Peyer's patch (tissue), 4 donors: Measurements from ENCODE around the gene DIS3L2.

Source experiments
- POLR2A ChIP-seq, 2 donors: fragments of 450-650 bp; IDR thresholded peaks; one replicate each; pipeline ENCODE4 v1.5.1; 2017; ENCODE audit warnings: antibody characterized with exemption in 2 of 2, mild to moderate bottlenecking in 2 of 2, moderate library complexity in 2 of 2
- TF ChIP-seq, protein P1 (sequence below), 6 experiments: fragments of 450-650 bp in 4 of 6; fragments of 200-600 bp in 2 of 6; sonication (generic) in 1 of 6; IDR thresholded peaks; one replicate each; pipeline ENCODE4 v1.5.1; 2017 to 2019; ENCODE audit warnings: antibody characterized with exemption in 6 of 6, mild to moderate bottlenecking in 3 of 6, moderate library complexity in 1 of 6

DNA sequence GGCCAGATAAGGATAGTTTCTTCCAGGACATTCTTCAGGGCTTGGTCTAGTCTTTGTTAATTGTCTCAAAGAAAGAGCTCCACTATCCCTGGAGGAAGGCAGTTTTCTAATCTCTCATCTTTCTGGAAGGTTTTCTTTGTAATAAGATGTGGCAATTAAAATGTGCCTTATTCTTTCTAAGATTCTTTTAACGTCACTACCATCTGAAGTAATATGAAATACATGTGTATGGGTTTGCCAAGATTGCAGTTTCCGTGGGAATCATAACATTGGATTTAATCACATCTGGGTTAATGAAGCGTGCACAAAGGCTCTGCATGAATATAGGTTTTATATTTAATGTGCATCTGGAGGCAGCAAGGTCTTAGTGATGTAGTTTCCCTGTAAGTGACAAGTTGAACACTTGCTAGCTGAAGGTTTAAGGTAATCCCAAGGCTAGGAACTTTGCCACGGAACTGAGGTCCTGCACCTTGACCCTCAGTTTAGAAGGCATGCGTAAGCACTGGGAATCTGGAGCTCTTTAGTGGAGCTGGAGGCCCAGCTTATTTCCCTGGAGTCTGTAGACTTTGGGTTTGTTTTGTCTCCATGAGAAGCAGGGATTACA lies 25.7 kb downstream of the DIS3L2 start:
- TF ChIP-seq, protein P1, sequence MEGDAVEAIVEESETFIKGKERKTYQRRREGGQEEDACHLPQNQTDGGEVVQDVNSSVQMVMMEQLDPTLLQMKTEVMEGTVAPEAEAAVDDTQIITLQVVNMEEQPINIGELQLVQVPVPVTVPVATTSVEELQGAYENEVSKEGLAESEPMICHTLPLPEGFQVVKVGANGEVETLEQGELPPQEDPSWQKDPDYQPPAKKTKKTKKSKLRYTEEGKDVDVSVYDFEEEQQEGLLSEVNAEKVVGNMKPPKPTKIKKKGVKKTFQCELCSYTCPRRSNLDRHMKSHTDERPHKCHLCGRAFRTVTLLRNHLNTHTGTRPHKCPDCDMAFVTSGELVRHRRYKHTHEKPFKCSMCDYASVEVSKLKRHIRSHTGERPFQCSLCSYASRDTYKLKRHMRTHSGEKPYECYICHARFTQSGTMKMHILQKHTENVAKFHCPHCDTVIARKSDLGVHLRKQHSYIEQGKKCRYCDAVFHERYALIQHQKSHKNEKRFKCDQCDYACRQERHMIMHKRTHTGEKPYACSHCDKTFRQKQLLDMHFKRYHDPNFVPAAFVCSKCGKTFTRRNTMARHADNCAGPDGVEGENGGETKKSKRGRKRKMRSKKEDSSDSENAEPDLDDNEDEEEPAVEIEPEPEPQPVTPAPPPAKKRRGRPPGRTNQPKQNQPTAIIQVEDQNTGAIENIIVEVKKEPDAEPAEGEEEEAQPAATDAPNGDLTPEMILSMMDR (IDR thresholded peaks at IDR 0.05): no peak
- no peak for TF ChIP-seq POLR2A (IDR thresholded peaks at IDR 0.05)
